H9 (cell line): Measurements from ENCODE around the gene STARD10. TPM values are rescaled to one million over a fixed set of nuclear protein-coding genes. Genes with fewer than 3 reads are reported as not detected.

Experiments
- DNase-seq: peaks from one replicate; pipeline ENCODE4 v3.0.0-alpha.2; 2017
- H2AFZ ChIP-seq: one replicate; pipeline ENCODE4 v1.6.1; 2013; ENCODE audit warnings: mild to moderate bottlenecking, low read length, control low read depth, moderate library complexity
- H2AK5ac ChIP-seq: 2 replicates; pipeline ENCODE4 v1.6.1; 2013; ENCODE audit warnings: low read length, control low read depth, mixed read lengths; ENCODE audit not compliant: insufficient read length
- H2BK120ac ChIP-seq: one replicate; pipeline ENCODE4 v1.6.1; 2013; ENCODE audit warnings: low read depth, mild to moderate bottlenecking, low read length, control low read depth, inconsistent platforms; ENCODE audit not compliant: poor library complexity, severe bottlenecking
- H2BK12ac ChIP-seq: 2 replicates; pipeline ENCODE4 v1.6.1; 2013; ENCODE audit warnings: low read length, control low read depth, mixed read lengths, low read depth; ENCODE audit not compliant: insufficient read length
- H2BK15ac ChIP-seq: 2 replicates; pipeline ENCODE4 v1.6.1; 2013; ENCODE audit warnings: low read depth, low read length, control low read depth
- H2BK20ac ChIP-seq: one replicate; pipeline ENCODE4 v1.6.1; 2013; ENCODE audit warnings: low read depth, mild to moderate bottlenecking, low read length, control low read depth, inconsistent platforms; ENCODE audit not compliant: poor library complexity, severe bottlenecking
- H2BK5ac ChIP-seq: 2 replicates; pipeline ENCODE4 v1.6.1; 2013; ENCODE audit warnings: low read length, control low read depth, mixed read lengths; ENCODE audit not compliant: insufficient read length
- H3K14ac ChIP-seq: 2 replicates; pipeline ENCODE4 v1.6.1; 2013; ENCODE audit warnings: low read length, control low read depth; ENCODE audit not compliant: insufficient read depth
- H3K18ac ChIP-seq: 2 replicates; pipeline ENCODE4 v1.6.1; 2013; ENCODE audit warnings: low read depth, mild to moderate bottlenecking, mixed read lengths, low read length, control low read depth; ENCODE audit not compliant: insufficient read length
- H3K23ac ChIP-seq: 2 replicates; pipeline ENCODE4 v1.6.1; 2013; ENCODE audit warnings: low read length, control low read depth, mixed read lengths, low read depth; ENCODE audit not compliant: insufficient read length
- H3K23me2 ChIP-seq: 2 replicates; pipeline ENCODE4 v1.6.1; 2013; ENCODE audit warnings: low read depth, mild to moderate bottlenecking, mixed read lengths, low read length, control low read depth; ENCODE audit not compliant: insufficient read length, poor library complexity, severe bottlenecking
- H3K27ac ChIP-seq: 2 replicates; pipeline ENCODE4 v1.5.1; 2013; ENCODE audit warnings: low read length, control low read depth, mixed read lengths, low read depth; ENCODE audit not compliant: insufficient read length
- H3K27me3 ChIP-seq: 2 replicates; pipeline ENCODE4 v1.6.1; 2013; ENCODE audit warnings: low read length, control low read depth, inconsistent platforms; ENCODE audit not compliant: insufficient read depth
- H3K4ac ChIP-seq: 2 replicates; pipeline ENCODE4 v1.6.1; 2013; ENCODE audit warnings: low read depth, mild to moderate bottlenecking, control low read depth, inconsistent platforms, low read length, moderate library complexity
- H3K4me1 ChIP-seq: 2 replicates; pipeline ENCODE4 v1.6.1; 2013; ENCODE audit warnings: low read length, control low read depth, inconsistent platforms; ENCODE audit not compliant: insufficient read depth
- H3K4me2 ChIP-seq: 2 replicates; pipeline ENCODE4 v1.6.1; 2013; ENCODE audit warnings: low read length, control low read depth, mixed read lengths; ENCODE audit not compliant: insufficient read length, insufficient read depth
- H3K56ac ChIP-seq: 2 replicates; pipeline ENCODE4 v1.6.1; 2013; ENCODE audit warnings: low read depth, mild to moderate bottlenecking, mixed read lengths, low read length, control low read depth; ENCODE audit not compliant: insufficient read length
- H3K79me1 ChIP-seq: 2 replicates; pipeline ENCODE4 v1.6.1; 2013; ENCODE audit warnings: low read depth, mild to moderate bottlenecking, moderate library complexity, low read length, control low read depth, inconsistent platforms; ENCODE audit not compliant: insufficient read depth, poor library complexity, severe bottlenecking
- H3K79me2 ChIP-seq: 2 replicates; pipeline ENCODE4 v1.6.1; 2013; ENCODE audit warnings: low read length, control low read depth, inconsistent platforms; ENCODE audit not compliant: insufficient read depth
- H3K9ac ChIP-seq: 2 replicates; pipeline ENCODE4 v1.6.1; 2013; ENCODE audit warnings: low read length, control low read depth, mixed read lengths; ENCODE audit not compliant: insufficient read length; ENCODE audit errors: extremely low read depth
- H3K9me3 ChIP-seq: one replicate; pipeline ENCODE4 v1.6.1; 2013; ENCODE audit warnings: low read depth, low read length, inconsistent platforms; ENCODE audit not compliant: control insufficient read depth
- H3T11ph ChIP-seq: one replicate; pipeline ENCODE4 v1.6.1; 2013; ENCODE audit warnings: mild to moderate bottlenecking, low read length, control low read depth, inconsistent platforms
- H4K20me1 ChIP-seq: one replicate; pipeline ENCODE4 v1.6.1; 2013; ENCODE audit not compliant: control insufficient read depth, insufficient read length, insufficient read depth
- H4K5ac ChIP-seq: 2 replicates; pipeline ENCODE4 v1.6.1; 2013; ENCODE audit warnings: low read depth, mild to moderate bottlenecking, mixed read lengths, low read length, control low read depth; ENCODE audit not compliant: insufficient read length
- H4K8ac ChIP-seq: replicated peaks from 2 replicates; pipeline ENCODE4 v1.6.1; 2013; ENCODE audit warnings: low read length, control low read depth, mixed read lengths, low read depth; ENCODE audit not compliant: insufficient read length
- H4K91ac ChIP-seq: 2 replicates; pipeline ENCODE4 v1.6.1; 2013; ENCODE audit warnings: low read depth, mild to moderate bottlenecking, moderate library complexity, mixed read lengths, low read length, control low read depth; ENCODE audit not compliant: insufficient read length
- H3K27ac Mint-ChIP-seq, 3 experiments: 2 replicates in 2 of 3; 3 replicates in 1 of 3; pipeline ENCODE4 v1.8.0; 2020 to 2021; ENCODE audit warnings: mixed read lengths in 3 of 3, mild to moderate bottlenecking in 1 of 3, moderate library complexity in 1 of 3
- H3K27me3 Mint-ChIP-seq: 2 replicates; pipeline ENCODE4 v1.8.0; 2021; ENCODE audit warnings: low read depth, mild to moderate bottlenecking, moderate library complexity, mixed read lengths
- H3K36me3 Mint-ChIP-seq, 3 experiments: 2 replicates in 2 of 3; 3 replicates in 1 of 3; pipeline ENCODE4 v1.8.0; 2020 to 2021; ENCODE audit warnings: low read depth in 3 of 3, mixed read lengths in 3 of 3; ENCODE audit not compliant: insufficient read depth in 1 of 3
- H3K4me1 Mint-ChIP-seq, 2 experiments: 2 replicates each; pipeline ENCODE4 v1.8.0; 2020; ENCODE audit warnings: mixed read lengths in 2 of 2
- H3K4me3 Mint-ChIP-seq, 2 experiments: 2 replicates in 1 of 2; 3 replicates in 1 of 2; pipeline ENCODE4 v1.8.0; 2020 to 2021; ENCODE audit warnings: mild to moderate bottlenecking in 2 of 2, mixed read lengths in 2 of 2, moderate library complexity in 1 of 2
- H3K9me3 Mint-ChIP-seq, 2 experiments: 2 replicates in 1 of 2; 3 replicates in 1 of 2; pipeline ENCODE4 v1.8.0; 2020; ENCODE audit warnings: mild to moderate bottlenecking in 2 of 2, mixed read lengths in 2 of 2, moderate library complexity in 1 of 2
- WGBS: extraction: QIAGEN DNeasy Blood & Tissue Kit; methylation state at CpG from one replicate; pipeline ENCODE4 v1.1.7; 2013; ENCODE audit warnings: missing lambda C conversion rate, low lambda C conversion rate, mixed read lengths; ENCODE audit not compliant: insufficient read length; ENCODE audit errors: extremely low coverage; 5-methylcytosine and 5-hydroxymethylcytosine counted together
- total RNA-seq: library from RNA; stranded (reverse); gene quantifications from 2 replicates; pipeline ENCODE4 v1.2.1, GENCODE V29; 2021
- TF ChIP-seq, protein P1 (sequence below): fragments of 200-600 bp; sonication (generic); conservative IDR thresholded peaks from 3 replicates; pipeline ENCODE4 v1.8.0; 2021; ENCODE audit warnings: antibody characterized with exemption, mild to moderate bottlenecking

Gene STARD10
- total RNA-seq, 1 experiment from 2014 or later, result 24.4 TPM

DNA sequence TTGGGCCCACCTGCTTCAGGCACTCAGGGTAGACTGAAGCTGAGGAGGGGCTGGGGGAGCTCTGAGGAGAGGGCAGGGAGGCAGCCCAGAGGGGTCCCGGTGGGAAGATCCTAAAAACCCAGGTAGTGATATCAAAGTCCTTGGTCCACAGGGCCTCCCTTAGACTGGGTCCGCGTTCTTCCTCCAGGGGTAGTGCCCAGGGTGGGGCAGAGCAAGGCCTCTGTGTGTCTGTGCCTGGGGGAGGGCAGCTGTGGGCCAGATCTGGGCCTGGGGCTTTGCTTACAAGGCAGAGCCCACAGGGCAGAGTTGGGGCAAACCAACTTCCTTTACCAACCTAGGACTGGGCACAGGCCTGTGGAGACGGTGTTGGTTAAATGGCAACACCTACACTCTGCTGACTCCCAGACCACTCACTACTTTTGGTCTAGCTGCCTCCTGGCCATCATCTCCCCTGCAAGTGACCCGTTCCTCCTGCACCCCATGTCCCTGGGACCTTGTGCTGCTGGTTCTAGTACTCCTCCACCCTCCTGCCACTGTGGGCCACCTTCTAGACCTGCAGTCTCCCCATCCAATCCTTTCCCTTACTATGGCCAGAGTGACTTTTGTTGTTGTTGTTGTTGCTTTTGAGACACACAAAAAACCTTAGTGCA lies 36.2 kb upstream of the STARD10 start:
- Histone ChIP-seq H4K5ac (no peak overlapping the region), H3K4me2 (no peak overlapping the region), H4K8ac (no peak overlapping the region), H2BK15ac (no peak overlapping the region), H3K56ac (no peak overlapping the region), H3K4ac (no peak overlapping the region), H3K27ac (no peak overlapping the region), H3K79me2 (no peaks in the 10 kb centered on the region), H3K27me3 (no peaks in the 10 kb centered on the region), H4K20me1 (no peaks in the 10 kb centered on the region), H3K79me1 (no peaks in the 10 kb centered on the region), H2AFZ (no peak overlapping the region), H3K9ac (no peak overlapping the region), H4K91ac (no peak overlapping the region), H3K18ac (no peak overlapping the region), H3K23ac (no peak overlapping the region), H2BK120ac (no peak overlapping the region), H3T11ph (no peak overlapping the region), H2BK20ac (no peak overlapping the region), H3K4me1 (no peaks in the 10 kb centered on the region), H2AK5ac (no peak overlapping the region), H3K23me2 (no peaks in the 10 kb centered on the region), H3K9me3 (no peaks in the 10 kb centered on the region), H3K14ac (no peak overlapping the region), H2BK12ac (no peak overlapping the region), H2BK5ac (no peak overlapping the region)
- H3K4me3 Mint-ChIP-seq, result no peak overlapping the region
- H3K36me3 Mint-ChIP-seq, result peaks cover 0 to 2% (median 0%) of the 10 kb centered on the region in 3 experiments; a peak in 2 of 7 replicates
- TF ChIP-seq, protein P1, sequence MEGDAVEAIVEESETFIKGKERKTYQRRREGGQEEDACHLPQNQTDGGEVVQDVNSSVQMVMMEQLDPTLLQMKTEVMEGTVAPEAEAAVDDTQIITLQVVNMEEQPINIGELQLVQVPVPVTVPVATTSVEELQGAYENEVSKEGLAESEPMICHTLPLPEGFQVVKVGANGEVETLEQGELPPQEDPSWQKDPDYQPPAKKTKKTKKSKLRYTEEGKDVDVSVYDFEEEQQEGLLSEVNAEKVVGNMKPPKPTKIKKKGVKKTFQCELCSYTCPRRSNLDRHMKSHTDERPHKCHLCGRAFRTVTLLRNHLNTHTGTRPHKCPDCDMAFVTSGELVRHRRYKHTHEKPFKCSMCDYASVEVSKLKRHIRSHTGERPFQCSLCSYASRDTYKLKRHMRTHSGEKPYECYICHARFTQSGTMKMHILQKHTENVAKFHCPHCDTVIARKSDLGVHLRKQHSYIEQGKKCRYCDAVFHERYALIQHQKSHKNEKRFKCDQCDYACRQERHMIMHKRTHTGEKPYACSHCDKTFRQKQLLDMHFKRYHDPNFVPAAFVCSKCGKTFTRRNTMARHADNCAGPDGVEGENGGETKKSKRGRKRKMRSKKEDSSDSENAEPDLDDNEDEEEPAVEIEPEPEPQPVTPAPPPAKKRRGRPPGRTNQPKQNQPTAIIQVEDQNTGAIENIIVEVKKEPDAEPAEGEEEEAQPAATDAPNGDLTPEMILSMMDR, result no peak
- DNase-seq, result no peak
- peaks cover 4% of the 10 kb centered on the region; the same call in 1 of the 2 replicates for H3K27me3 Mint-ChIP-seq
- H3K27ac Mint-ChIP-seq, result peak overlapping the region in 1 of 3 experiments; percentile 49; a peak in 2 of 7 replicates
- peaks cover 9 to 12% of the 10 kb centered on the region in 2 experiments for H3K4me1 Mint-ChIP-seq
- H3K9me3 Mint-ChIP-seq, result no peaks in the 10 kb centered on the region
- WGBS, result no CpG with 5 or more reads among the region's 5 CpGs
